CD14-positive monocyte (primary cell): ENCODE data around the gene OR51V1. TPM values are rescaled to one million over a fixed set of nuclear protein-coding genes. Genes with fewer than 3 reads are reported as not detected.

Experiments used
- DNase-seq, 3 donors: peaks; one replicate each; pipeline ENCODE4 v3.0.0-alpha.2; 2011 to 2022
- H2AFZ ChIP-seq: 2 replicates; pipeline ENCODE4 v1.6.0; 2012; ENCODE audit warnings: mild to moderate bottlenecking, low read depth, low read length, inconsistent platforms; ENCODE audit not compliant: insufficient read depth, poor library complexity, severe bottlenecking
- H3K27ac ChIP-seq, 2 donors: 1 replicate in 1 of 2; 2 replicates in 1 of 2; pipeline ENCODE4 v1.5.1; 2012 to 2013; ENCODE audit warnings: low read length in 2 of 2, control low read depth in 1 of 2, inconsistent platforms in 1 of 2, low read depth in 1 of 2, mild to moderate bottlenecking in 1 of 2
- H3K27me3 ChIP-seq, 2 donors: one replicate each; pipeline versions ENCODE4 v1.6.0 to v1.6.1; 2011 to 2013; ENCODE audit warnings: low read length in 2 of 2; ENCODE audit not compliant: control insufficient read depth in 2 of 2, insufficient read depth in 2 of 2
- H3K36me3 ChIP-seq, 2 donors: replicated peaks in 1 of 2; 1 replicate in 1 of 2; 2 replicates in 1 of 2; pipeline versions ENCODE4 v1.5.1 to v1.6.1; 2012 to 2013; ENCODE audit warnings: low read length in 2 of 2, control low read depth in 1 of 2, inconsistent platforms in 1 of 2, mild to moderate bottlenecking in 1 of 2; ENCODE audit not compliant: insufficient read depth in 2 of 2, control insufficient read depth in 1 of 2
- H3K4me1 ChIP-seq, 2 donors: 1 replicate in 1 of 2; 2 replicates in 1 of 2; pipeline versions ENCODE4 v1.5.1 to v1.6.1; 2012 to 2013; ENCODE audit warnings: low read length in 2 of 2, control low read depth in 1 of 2, inconsistent platforms in 1 of 2, mild to moderate bottlenecking in 1 of 2, moderate library complexity in 1 of 2; ENCODE audit not compliant: insufficient read depth in 2 of 2, control insufficient read depth in 1 of 2
- H3K4me2 ChIP-seq: replicated peaks from 2 replicates; pipeline ENCODE3; 2012; ENCODE audit warnings: low read length, moderate library complexity, mild to moderate bottlenecking; ENCODE audit not compliant: poor library complexity, severe bottlenecking; ENCODE audit errors: extremely low read depth
- H3K4me3 ChIP-seq, 3 experiments: fragments of 200-600 bp in 1 of 3; sonication (generic) in 1 of 3; replicated peaks in 1 of 3; 1 replicate in 2 of 3; 2 replicates in 1 of 3; pipeline ENCODE4 v1.5.1; 2011 to 2013; ENCODE audit warnings: low read length in 3 of 3, mild to moderate bottlenecking in 3 of 3, control low read depth in 2 of 3, low read depth in 2 of 3, inconsistent platforms in 1 of 3, moderate library complexity in 1 of 3
- H3K79me2 ChIP-seq: 2 replicates; pipeline ENCODE4 v1.6.0; 2012; ENCODE audit warnings: mild to moderate bottlenecking, control low read depth, inconsistent platforms, low read length, moderate library complexity; ENCODE audit not compliant: insufficient read depth
- H3K9ac ChIP-seq: 2 replicates; pipeline ENCODE4 v1.6.0; 2017; ENCODE audit warnings: low read length, mild to moderate bottlenecking; ENCODE audit not compliant: insufficient read depth, poor library complexity, severe bottlenecking
- H3K9me3 ChIP-seq, 2 donors: replicated peaks in 1 of 2; 1 replicate in 1 of 2; 2 replicates in 1 of 2; pipeline versions ENCODE4 v1.5.1 to v1.6.1; 2012 to 2013; ENCODE audit warnings: low read length in 2 of 2, control low read depth in 1 of 2; ENCODE audit not compliant: control insufficient read depth in 1 of 2, insufficient read depth in 1 of 2
- H4K20me1 ChIP-seq: 2 replicates; pipeline ENCODE4 v1.6.0; 2012; ENCODE audit warnings: mild to moderate bottlenecking, low read length, control low read depth, moderate library complexity; ENCODE audit not compliant: insufficient read depth
- H3K27ac Mint-ChIP-seq, 7 donors: one replicate each; pipeline ENCODE4 v1.8.0; 2020; ENCODE audit warnings: mild to moderate bottlenecking in 7 of 7, mixed read lengths in 7 of 7, moderate library complexity in 6 of 7, inconsistent platforms in 2 of 7
- H3K27me3 Mint-ChIP-seq, 3 donors: one replicate each; pipeline ENCODE4 v1.8.0; 2021 to 2022; ENCODE audit warnings: low read depth in 3 of 3, mild to moderate bottlenecking in 3 of 3, mixed read lengths in 3 of 3, moderate library complexity in 3 of 3, inconsistent platforms in 1 of 3
- H3K36me3 Mint-ChIP-seq, 2 donors: one replicate each; pipeline ENCODE4 v1.8.0; 2020; ENCODE audit warnings: mixed read lengths in 2 of 2, inconsistent platforms in 1 of 2, mild to moderate bottlenecking in 1 of 2
- H3K4me1 Mint-ChIP-seq: one replicate; pipeline ENCODE4 v1.8.0; 2020; ENCODE audit warnings: mild to moderate bottlenecking, mixed read lengths
- H3K4me3 Mint-ChIP-seq, 2 donors: one replicate each; pipeline ENCODE4 v1.8.0; 2020; ENCODE audit warnings: mild to moderate bottlenecking in 2 of 2, mixed read lengths in 2 of 2, moderate library complexity in 1 of 2
- H3K9me3 Mint-ChIP-seq, 7 donors: one replicate each; pipeline ENCODE4 v1.8.0; 2020 to 2022; ENCODE audit warnings: mixed read lengths in 7 of 7, mild to moderate bottlenecking in 6 of 7, moderate library complexity in 6 of 7, inconsistent platforms in 2 of 7
- WGBS: methylation state at CpG from one replicate; pipeline ENCODE4 v1.1.5; 2013; ENCODE audit warnings: missing lambda C conversion rate; ENCODE audit not compliant: insufficient coverage; 5-methylcytosine and 5-hydroxymethylcytosine counted together
- intact Hi-C, 2 donors: fragments of 100-400 bp; cut with micrococcal nuclease; formaldehyde crosslinking; loops; one replicate each; pipeline versions ENCODE4 v1.15.0 to v1.15.1; 2023
- polyA plus RNA-seq, 3 donors: library from polyadenylated mRNA; depleted of rRNA in 1 of 3; unstranded in 2 of 3; stranded (reverse) in 1 of 3; fragments of 300-500 nt in 2 of 3; fragments of >200 nt in 1 of 3; fragmentation: Illumina TruSeq in 2 of 3; gene quantifications; 1 replicate in 2 of 3; 2 replicates in 1 of 3; pipeline ENCODE4 v1.2.3, GENCODE V29; 2012 to 2021
- TF ChIP-seq, protein P1 (sequence below): fragments of 200-600 bp; IDR thresholded peaks from one replicate; pipeline ENCODE4 v1.8.0; 2022; ENCODE audit warnings: antibody characterized with exemption, mild to moderate bottlenecking

Gene OR51V1
- polyA plus RNA-seq, 3 donors, result not detected

DNA sequence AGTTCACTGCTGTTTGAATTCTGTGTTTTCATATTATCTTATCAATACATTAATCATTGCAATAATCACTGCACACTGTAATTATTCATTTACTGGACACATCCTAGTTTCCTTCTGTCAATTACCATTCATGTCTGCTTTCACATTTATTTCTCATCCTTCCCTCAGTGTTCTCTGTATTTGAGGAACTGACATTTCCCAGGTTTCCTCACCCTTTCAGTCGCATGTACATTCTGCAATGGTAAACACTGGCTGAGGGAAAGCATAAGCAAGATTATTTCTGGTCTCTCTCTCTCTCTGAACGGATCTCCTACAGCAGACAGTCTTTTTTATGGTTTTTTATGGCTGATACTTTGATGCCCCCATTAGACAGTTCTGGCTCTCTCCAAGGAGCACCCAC is 38.0 kb upstream of the OR51V1 start:
- no peak overlapping the region for H3K4me3 ChIP-seq
- H3K27me3 ChIP-seq, result no peaks in the 10 kb centered on the region
- H3K4me1 ChIP-seq, result no peaks in the 10 kb centered on the region
- TF ChIP-seq, protein P1, sequence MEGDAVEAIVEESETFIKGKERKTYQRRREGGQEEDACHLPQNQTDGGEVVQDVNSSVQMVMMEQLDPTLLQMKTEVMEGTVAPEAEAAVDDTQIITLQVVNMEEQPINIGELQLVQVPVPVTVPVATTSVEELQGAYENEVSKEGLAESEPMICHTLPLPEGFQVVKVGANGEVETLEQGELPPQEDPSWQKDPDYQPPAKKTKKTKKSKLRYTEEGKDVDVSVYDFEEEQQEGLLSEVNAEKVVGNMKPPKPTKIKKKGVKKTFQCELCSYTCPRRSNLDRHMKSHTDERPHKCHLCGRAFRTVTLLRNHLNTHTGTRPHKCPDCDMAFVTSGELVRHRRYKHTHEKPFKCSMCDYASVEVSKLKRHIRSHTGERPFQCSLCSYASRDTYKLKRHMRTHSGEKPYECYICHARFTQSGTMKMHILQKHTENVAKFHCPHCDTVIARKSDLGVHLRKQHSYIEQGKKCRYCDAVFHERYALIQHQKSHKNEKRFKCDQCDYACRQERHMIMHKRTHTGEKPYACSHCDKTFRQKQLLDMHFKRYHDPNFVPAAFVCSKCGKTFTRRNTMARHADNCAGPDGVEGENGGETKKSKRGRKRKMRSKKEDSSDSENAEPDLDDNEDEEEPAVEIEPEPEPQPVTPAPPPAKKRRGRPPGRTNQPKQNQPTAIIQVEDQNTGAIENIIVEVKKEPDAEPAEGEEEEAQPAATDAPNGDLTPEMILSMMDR, result no peak
- H3K36me3 Mint-ChIP-seq, result no peaks in the 10 kb centered on the region
- no peak overlapping the region for H3K27ac Mint-ChIP-seq
- H3K9me3 Mint-ChIP-seq, result no peaks in the 10 kb centered on the region
- no peak overlapping the region for H2AFZ ChIP-seq
- H3K9me3 ChIP-seq, result no peaks in the 10 kb centered on the region
- H3K36me3 ChIP-seq, result no peaks in the 10 kb centered on the region
- H3K27me3 Mint-ChIP-seq, result peaks cover 0 to 2% (median 1%) of the 10 kb centered on the region in 3 donors
- peaks cover 7% of the 10 kb centered on the region for H3K4me1 Mint-ChIP-seq
- no peak for DNase-seq
- H3K9ac ChIP-seq, result no peak overlapping the region
- H3K4me3 Mint-ChIP-seq, result no peak overlapping the region
- H3K27ac ChIP-seq, result no peak overlapping the region
- no peaks in the 10 kb centered on the region for H4K20me1 ChIP-seq
- 0% methylated on average over 1 of the region's 2 CpGs for WGBS
- intact Hi-C loops, result no loop called here
- H3K79me2 ChIP-seq, result no peaks in the 10 kb centered on the region
- no peak overlapping the region for H3K4me2 ChIP-seq

DNA sequence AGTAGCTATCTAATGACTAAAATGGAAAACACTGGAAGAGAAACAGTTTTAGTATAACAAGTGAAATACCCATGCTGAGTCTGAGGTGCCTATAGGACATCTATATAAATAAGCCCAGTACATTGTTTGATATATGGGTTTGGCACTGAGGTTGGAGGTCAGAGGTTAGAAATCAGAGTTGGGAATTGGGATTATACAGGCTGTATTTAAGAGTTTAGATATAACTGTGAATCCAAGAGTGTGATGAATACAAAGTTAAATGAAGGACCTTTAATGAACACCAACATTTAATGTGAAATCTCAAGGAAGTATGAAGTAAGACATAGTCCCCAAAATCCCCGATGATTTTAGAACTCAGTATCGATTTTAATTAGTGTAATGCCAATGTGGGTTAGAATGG is 36.9 kb upstream of the OR51V1 start:
- TF ChIP-seq, protein P1, result no peak
- H3K27ac Mint-ChIP-seq, result no peak overlapping the region
- H3K27me3 ChIP-seq, result no peaks in the 10 kb centered on the region
- 90% methylated on average over 2 of the region's 2 CpGs for WGBS
- H3K4me1 Mint-ChIP-seq, result peaks cover 7% of the 10 kb centered on the region
- H3K79me2 ChIP-seq, result no peaks in the 10 kb centered on the region
- no peaks in the 10 kb centered on the region for H3K9me3 ChIP-seq
- no peaks in the 10 kb centered on the region for H3K9me3 Mint-ChIP-seq
- no peak overlapping the region for H3K27ac ChIP-seq
- no peaks in the 10 kb centered on the region for H3K36me3 ChIP-seq
- peaks cover 0 to 2% (median 1%) of the 10 kb centered on the region in 3 donors for H3K27me3 Mint-ChIP-seq
- no peaks in the 10 kb centered on the region for H4K20me1 ChIP-seq
- no peak overlapping the region for H2AFZ ChIP-seq
- H3K4me1 ChIP-seq, result no peaks in the 10 kb centered on the region
- no peak for DNase-seq
- H3K4me3 ChIP-seq, result no peak overlapping the region
- no peak overlapping the region for H3K4me2 ChIP-seq
- no peaks in the 10 kb centered on the region for H3K36me3 Mint-ChIP-seq
- intact Hi-C loops, result no loop called here
- H3K4me3 Mint-ChIP-seq, result no peak overlapping the region
- no peak overlapping the region for H3K9ac ChIP-seq
